Activated CD4-positive, alpha-beta T cell treated with anti-CD3 and anti-CD28 coated beads for 1 hour (primary cell): Measurements from ENCODE around the gene TMEM165.

Source experiments
- DNase-seq: peaks from one replicate; pipeline ENCODE4 v3.0.0-alpha.2; 2020

The TMEM165 gene

GRCh38 chr4:55468724-55469123 is 73.0 kb downstream of the TMEM165 start:
- DNase-seq: no peak

GRCh38 chr4:55469979-55470378 is 74.2 kb downstream of the TMEM165 start:
- DNase-seq: no peak
